D721Med (cell line): ENCODE measurements around the gene RICTOR.

Source experiments
- DNase-seq: peaks from one replicate; pipeline ENCODE4 v3.0.0; 2011; ENCODE audit warnings: low spot score; ENCODE audit not compliant: insufficient read length
- FAIRE-seq: peaks from 2 replicates; lab custom pipeline; 2011; peaks lifted over from hg19 to GRCh38; lab: Jason Lieb, UNC
- TF ChIP-seq, protein P1 (sequence below): IDR thresholded peaks from 2 replicates; pipeline ENCODE4 v1.5.1; 2012; ENCODE audit warnings: mild to moderate bottlenecking, control low read depth; ENCODE audit not compliant: insufficient read depth; ENCODE audit errors: missing control alignments

The RICTOR gene

GRCh38 chr5:38941912-38942311 is 132.3 kb downstream of the RICTOR start:
- FAIRE-seq (no peak), DNase-seq (no peak)
- TF ChIP-seq, protein P1, sequence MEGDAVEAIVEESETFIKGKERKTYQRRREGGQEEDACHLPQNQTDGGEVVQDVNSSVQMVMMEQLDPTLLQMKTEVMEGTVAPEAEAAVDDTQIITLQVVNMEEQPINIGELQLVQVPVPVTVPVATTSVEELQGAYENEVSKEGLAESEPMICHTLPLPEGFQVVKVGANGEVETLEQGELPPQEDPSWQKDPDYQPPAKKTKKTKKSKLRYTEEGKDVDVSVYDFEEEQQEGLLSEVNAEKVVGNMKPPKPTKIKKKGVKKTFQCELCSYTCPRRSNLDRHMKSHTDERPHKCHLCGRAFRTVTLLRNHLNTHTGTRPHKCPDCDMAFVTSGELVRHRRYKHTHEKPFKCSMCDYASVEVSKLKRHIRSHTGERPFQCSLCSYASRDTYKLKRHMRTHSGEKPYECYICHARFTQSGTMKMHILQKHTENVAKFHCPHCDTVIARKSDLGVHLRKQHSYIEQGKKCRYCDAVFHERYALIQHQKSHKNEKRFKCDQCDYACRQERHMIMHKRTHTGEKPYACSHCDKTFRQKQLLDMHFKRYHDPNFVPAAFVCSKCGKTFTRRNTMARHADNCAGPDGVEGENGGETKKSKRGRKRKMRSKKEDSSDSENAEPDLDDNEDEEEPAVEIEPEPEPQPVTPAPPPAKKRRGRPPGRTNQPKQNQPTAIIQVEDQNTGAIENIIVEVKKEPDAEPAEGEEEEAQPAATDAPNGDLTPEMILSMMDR, result no peak

DNA sequence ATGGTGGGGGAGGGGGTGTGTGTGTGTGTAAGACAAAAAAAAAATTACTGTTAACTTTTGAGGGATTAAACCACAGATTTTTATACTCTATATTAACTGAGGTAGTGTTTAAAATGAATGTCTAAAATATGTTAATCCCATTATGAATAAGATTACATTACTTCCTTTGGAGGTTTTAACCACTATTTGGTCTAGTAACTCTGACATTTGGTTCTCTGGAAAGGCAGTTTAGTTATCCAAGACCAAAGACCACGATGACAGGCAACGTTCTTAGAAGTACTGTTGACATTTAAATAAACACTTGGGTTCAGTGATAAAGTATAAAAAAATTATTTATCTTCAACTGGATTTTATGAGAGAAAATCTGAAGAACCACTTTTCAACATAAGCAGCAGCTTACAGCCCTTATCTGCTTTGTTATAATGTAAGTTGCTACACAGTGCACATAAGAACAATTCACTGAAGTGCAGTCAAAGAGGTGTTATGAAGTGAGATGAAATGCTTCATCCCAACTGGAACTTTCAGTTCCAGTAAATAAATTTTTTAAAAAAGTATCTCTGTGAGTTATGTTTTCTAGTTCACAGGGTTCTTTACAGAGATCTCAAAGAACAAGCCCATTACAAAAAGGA is 133.9 kb downstream of the RICTOR start:
- no peak for FAIRE-seq
- no peak for DNase-seq
- TF ChIP-seq, protein P1, result no peak

DNA sequence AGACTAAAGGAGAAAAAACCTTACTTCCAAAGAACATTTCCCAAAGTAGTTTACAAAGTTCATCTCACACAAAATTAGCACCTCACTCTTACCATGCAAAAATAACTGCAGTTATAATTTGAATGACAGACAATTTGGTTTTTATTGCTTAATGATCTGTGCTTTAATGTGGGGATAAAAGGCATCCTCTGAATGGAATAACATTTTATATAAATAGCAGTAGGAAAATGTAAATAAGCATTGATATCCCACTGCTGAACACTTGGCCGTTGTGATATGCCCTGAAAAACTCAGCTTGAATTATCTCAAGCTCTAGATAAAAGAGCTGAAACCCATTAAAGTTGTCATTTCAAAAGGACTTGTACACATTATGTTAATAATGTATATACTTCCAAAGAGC is 135.2 kb downstream of the RICTOR start:
- FAIRE-seq (no peak), DNase-seq (no peak)
- TF ChIP-seq, protein P1, result no peak

GRCh38 chr5:38938424-38938823 is 135.8 kb downstream of the RICTOR start:
- TF ChIP-seq, protein P1, result no peak
- FAIRE-seq, result no peak

GRCh38 chr5:38936269-38936668 is 137.9 kb downstream of the RICTOR start:
- DNase-seq, result no peak
- TF ChIP-seq, protein P1, result no peak
- FAIRE-seq, result no peak

More at GRCh38 chr5:38938424-38938823, 135.8 kb downstream of the RICTOR start:
- DNase-seq, result no peak

- TF ChIP-seq, protein P1, result no peak
- FAIRE-seq, result no peak
- no peak for DNase-seq
Observed at GRCh38 chr5:38935437-38935836, 138.8 kb downstream of the RICTOR start.

DNA sequence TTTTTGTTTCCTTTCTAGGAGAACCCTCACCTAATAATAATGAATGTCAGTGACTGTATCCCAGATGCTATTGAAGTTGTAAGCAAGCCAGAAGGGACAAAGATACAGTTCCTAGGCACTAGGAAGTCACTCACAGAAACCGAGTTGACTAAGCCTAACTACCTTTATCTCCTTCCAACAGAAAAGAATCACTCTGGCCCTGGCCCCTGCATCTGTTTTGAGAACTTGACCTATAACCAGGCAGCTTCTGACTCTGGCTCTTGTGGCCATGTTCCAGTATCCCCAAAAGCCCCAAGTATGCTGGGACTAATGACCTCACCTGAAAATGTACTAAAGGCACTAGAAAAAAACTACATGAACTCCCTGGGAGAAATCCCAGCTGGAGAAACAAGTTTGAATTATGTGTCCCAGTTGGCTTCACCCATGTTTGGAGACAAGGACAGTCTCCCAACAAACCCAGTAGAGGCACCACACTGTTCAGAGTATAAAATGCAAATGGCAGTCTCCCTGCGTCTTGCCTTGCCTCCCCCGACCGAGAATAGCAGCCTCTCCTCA is 141.3 kb downstream of the RICTOR start:
- DNase-seq, result no peak
- TF ChIP-seq, protein P1, result no peak
- no peak for FAIRE-seq
